Gastrocnemius medialis (tissue), 4 donors: ENCODE results near the gene GCNT1. TPM values are rescaled to one million over a fixed set of nuclear protein-coding genes. Genes with fewer than 3 reads are reported as not detected.

Experiments
- ATAC-seq, 2 donors: fragments of 150-250 bp; one replicate each; pipeline ENCODE4 v1.9.1; 2016
- DNase-seq, 2 donors: peaks; one replicate each; pipeline ENCODE4 v3.0.0-alpha.2; 2019
- H3K27ac ChIP-seq, 4 donors: fragments of 200-600 bp; sonication (generic); 1 replicate in 1 of 4; 2 replicates in 3 of 4; pipeline ENCODE4 v1.5.1; 2016 to 2018; ENCODE audit warnings: mild to moderate bottlenecking in 2 of 4, moderate library complexity in 1 of 4
- H3K27me3 ChIP-seq, 3 donors: fragments of 200-600 bp; sonication (generic) in 2 of 3; 1 replicate in 1 of 3; 2 replicates in 2 of 3; pipeline versions ENCODE4 v1.5.1 to v1.6.0; 2016 to 2019; ENCODE audit warnings: mild to moderate bottlenecking in 1 of 3, moderate library complexity in 1 of 3
- H3K36me3 ChIP-seq, 2 donors: fragments of 200-600 bp; sonication (generic) in 1 of 2; one replicate each; pipeline ENCODE4 v1.5.1; 2017 to 2018
- H3K4me1 ChIP-seq, 2 donors: fragments of 200-600 bp; sonication (generic) in 1 of 2; one replicate each; pipeline ENCODE4 v1.5.1; 2016 to 2017; ENCODE audit warnings: mild to moderate bottlenecking in 2 of 2
- H3K4me3 ChIP-seq, 4 donors: fragments of 200-600 bp; sonication (generic) in 3 of 4; 1 replicate in 1 of 4; 2 replicates in 3 of 4; pipeline ENCODE4 v1.5.1; 2016 to 2019; ENCODE audit warnings: mild to moderate bottlenecking in 2 of 4
- H3K9me3 ChIP-seq, 3 donors: fragments of 200-600 bp; sonication (generic) in 2 of 3; 1 replicate in 1 of 3; 2 replicates in 2 of 3; pipeline ENCODE4 v1.5.1; 2016 to 2019
- CTCF ChIP-seq, 5 experiments: fragments of 450-650 bp in 3 of 5; fragments of 200-600 bp in 2 of 5; sonication (generic) in 2 of 5; IDR thresholded peaks in 4 of 5; conservative IDR thresholded peaks in 1 of 5; 1 replicate in 4 of 5; 2 replicates in 1 of 5; pipeline ENCODE4 v1.5.1; 2016 to 2019; ENCODE audit warnings: antibody characterized with exemption in 5 of 5, mild to moderate bottlenecking in 3 of 5, moderate library complexity in 3 of 5
- POLR2A ChIP-seq, 2 donors: fragments of 450-650 bp; IDR thresholded peaks; one replicate each; pipeline ENCODE4 v1.6.1; 2017; ENCODE audit warnings: antibody characterized with exemption in 2 of 2, mild to moderate bottlenecking in 2 of 2, moderate library complexity in 2 of 2
- in situ Hi-C, 4 donors: fragments of 200-750 bp; cut with MboI; loops; one replicate each; pipeline versions ENCODE4 v1.15.0 to v1.8.0; 2017; ENCODE audit warnings: low sequenced_read_pairs in 4 of 4
- intact Hi-C: fragments of 100-400 bp; cut with DNase I; formaldehyde crosslinking; loops from one replicate; pipeline ENCODE4 v1.15.1; 2023; ENCODE audit warnings: low total_unique reads
- total RNA-seq, 4 donors: library from RNA; depleted of rRNA; stranded (reverse); fragments of >200 nt; gene quantifications; one replicate each; pipeline versions ENCODE4 v1.1.0 to v1.2.3, GENCODE V29; 2016

The GCNT1 gene
- total RNA-seq, 4 donors from 2014 or later, result 0.98 to 6.6 (median 4.2) TPM

- ATAC-seq (no peak), DNase-seq (no peak)
- intact Hi-C loops (loop anchor here (5.0 kb wide), 1 partner anchor 211 kb away; no protein-coding TSS in a partner anchor), in situ Hi-C loops (loop anchor here in 3 of 4 donors (5.0 to 10.0 kb wide), 3 partner anchors 61 to 261 kb away; no protein-coding TSS in a partner anchor)
- Histone ChIP-seq H3K36me3 (no peaks in the 10 kb centered on the region), H3K27me3 (no peaks in the 10 kb centered on the region), H3K9me3 (no peaks in the 10 kb centered on the region), H3K4me3 (no peak overlapping the region), H3K4me1 (no peaks in the 10 kb centered on the region), H3K27ac (no peak overlapping the region)
- TF ChIP-seq POLR2A (IDR thresholded peaks at IDR 0.05) (no peak), CTCF (IDR thresholded peaks at IDR 0.05 in 4 of 5, conservative IDR thresholded peaks at IDR 0.05 in 1 of 5) (no peak)
Observed at GRCh38 chr9:76445976-76446375, 13.0 kb upstream of the GCNT1 start.

GRCh38 chr9:76448501-76448900 is 10.5 kb upstream of the GCNT1 start:
- no peak for ATAC-seq
- H3K4me3 ChIP-seq, result no peak overlapping the region
- no peaks in the 10 kb centered on the region for H3K9me3 ChIP-seq
- in situ Hi-C loops, result loop anchor here in 3 of 4 donors (5.0 to 10.0 kb wide), 3 partner anchors 64 to 259 kb away; no protein-coding TSS in a partner anchor
- H3K27me3 ChIP-seq, result no peaks in the 10 kb centered on the region
- H3K27ac ChIP-seq, result no peak overlapping the region
- intact Hi-C loops, result loop anchor here (5.0 kb wide), 1 partner anchor 209 kb away; no protein-coding TSS in a partner anchor
- DNase-seq, result no peak
- no peaks in the 10 kb centered on the region for H3K4me1 ChIP-seq
- TF ChIP-seq CTCF (IDR thresholded peaks at IDR 0.05 in 4 of 5, conservative IDR thresholded peaks at IDR 0.05 in 1 of 5) (no peak), POLR2A (IDR thresholded peaks at IDR 0.05) (no peak)
- no peaks in the 10 kb centered on the region for H3K36me3 ChIP-seq

- intact Hi-C loops, result no loop called here
- Histone ChIP-seq H3K9me3 (no peaks in the 10 kb centered on the region), H3K27me3 (no peaks in the 10 kb centered on the region), H3K27ac (no peak overlapping the region), H3K36me3 (no peaks in the 10 kb centered on the region), H3K4me1 (no peaks in the 10 kb centered on the region), H3K4me3 (no peak overlapping the region)
- no peak for ATAC-seq
- in situ Hi-C loops, result loop anchor here in 3 of 4 donors (10.0 to 25.0 kb wide), 3 partner anchors 111 to 254 kb away; no protein-coding TSS in a partner anchor
- TF ChIP-seq POLR2A (IDR thresholded peaks at IDR 0.05), result no peak
- TF ChIP-seq CTCF (IDR thresholded peaks at IDR 0.05 in 4 of 5, conservative IDR thresholded peaks at IDR 0.05 in 1 of 5), result no peak
- no peak for DNase-seq
Observed at GRCh38 chr9:76451234-76451633, 7.7 kb upstream of the GCNT1 start.

- Histone ChIP-seq H3K36me3 (no peaks in the 10 kb centered on the region), H3K9me3 (no peaks in the 10 kb centered on the region), H3K27ac (no peak overlapping the region), H3K4me1 (no peaks in the 10 kb centered on the region), H3K27me3 (no peaks in the 10 kb centered on the region), H3K4me3 (no peak overlapping the region)
- intact Hi-C loops (no loop called here), in situ Hi-C loops (loop anchor here in 3 of 4 donors (10.0 to 25.0 kb wide), 3 partner anchors 109 to 252 kb away; no protein-coding TSS in a partner anchor)
- ATAC-seq (no peak), DNase-seq (no peak)
- TF ChIP-seq CTCF (IDR thresholded peaks at IDR 0.05 in 4 of 5, conservative IDR thresholded peaks at IDR 0.05 in 1 of 5) (no peak), POLR2A (IDR thresholded peaks at IDR 0.05) (no peak)
Observed at GRCh38 chr9:76452839-76453238, 6.1 kb upstream of the GCNT1 start.

- H3K27me3 ChIP-seq, result no peaks in the 10 kb centered on the region
- no peak overlapping the region for H3K27ac ChIP-seq
- DNase-seq (no peak), ATAC-seq (no peak)
- intact Hi-C loops, result no loop called here
- H3K4me3 ChIP-seq, result no peak overlapping the region
- no peaks in the 10 kb centered on the region for H3K4me1 ChIP-seq
- no peaks in the 10 kb centered on the region for H3K36me3 ChIP-seq
- TF ChIP-seq CTCF (IDR thresholded peaks at IDR 0.05 in 4 of 5, conservative IDR thresholded peaks at IDR 0.05 in 1 of 5) (no peak), POLR2A (IDR thresholded peaks at IDR 0.05) (no peak)
- H3K9me3 ChIP-seq, result no peaks in the 10 kb centered on the region
- in situ Hi-C loops, result loop anchor here in 3 of 4 donors (10.0 to 25.0 kb wide), 3 partner anchors 109 to 251 kb away; no protein-coding TSS in a partner anchor
Observed at GRCh38 chr9:76453785-76454184, 5.2 kb upstream of the GCNT1 start.
